ENCODE data around the gene ISG20L2.
A peak's percentile ranks its signal among the peaks of the same experiment; 100 is the strongest.

- TF ChIP-seq CTCF (IDR thresholded peaks at IDR 0.05) (no peak), POLR2A (IDR thresholded peaks at IDR 0.05) (no peak), POLR2AphosphoS5 (IDR thresholded peaks at IDR 0.05) (peak; percentile 27)
These were observed 51.5 kb downstream of the ISG20L2 start, which contains the start of gene NES for GRCh38 chr1:156676820-156677615.

Measured in prostate gland (tissue), 2 donors.